Mammary epithelial cell (primary cell): ENCODE results near the gene PPIL4.

Experiments used
- EZH2 ChIP-seq: IDR thresholded peaks from 2 replicates; pipeline ENCODE4 v1.6.1; 2012; ENCODE audit warnings: low read length, inconsistent platforms, borderline replicate concordance
- TF ChIP-seq, protein P1 (sequence below), 2 donors: IDR thresholded peaks in 1 of 2; conservative IDR thresholded peaks in 1 of 2; 2 replicates each; pipeline ENCODE4 v1.5.1; 2011 to 2012; ENCODE audit warnings: inconsistent platforms in 2 of 2, low read length in 2 of 2, mild to moderate bottlenecking in 2 of 2, control low read depth in 1 of 2, low read depth in 1 of 2; ENCODE audit not compliant: insufficient read depth in 1 of 2; ENCODE audit errors: extremely low read depth in 1 of 2

GRCh38 chr6:149563203-149563927, 17.5 kb upstream of the PPIL4 start:
- TF ChIP-seq, protein P1, sequence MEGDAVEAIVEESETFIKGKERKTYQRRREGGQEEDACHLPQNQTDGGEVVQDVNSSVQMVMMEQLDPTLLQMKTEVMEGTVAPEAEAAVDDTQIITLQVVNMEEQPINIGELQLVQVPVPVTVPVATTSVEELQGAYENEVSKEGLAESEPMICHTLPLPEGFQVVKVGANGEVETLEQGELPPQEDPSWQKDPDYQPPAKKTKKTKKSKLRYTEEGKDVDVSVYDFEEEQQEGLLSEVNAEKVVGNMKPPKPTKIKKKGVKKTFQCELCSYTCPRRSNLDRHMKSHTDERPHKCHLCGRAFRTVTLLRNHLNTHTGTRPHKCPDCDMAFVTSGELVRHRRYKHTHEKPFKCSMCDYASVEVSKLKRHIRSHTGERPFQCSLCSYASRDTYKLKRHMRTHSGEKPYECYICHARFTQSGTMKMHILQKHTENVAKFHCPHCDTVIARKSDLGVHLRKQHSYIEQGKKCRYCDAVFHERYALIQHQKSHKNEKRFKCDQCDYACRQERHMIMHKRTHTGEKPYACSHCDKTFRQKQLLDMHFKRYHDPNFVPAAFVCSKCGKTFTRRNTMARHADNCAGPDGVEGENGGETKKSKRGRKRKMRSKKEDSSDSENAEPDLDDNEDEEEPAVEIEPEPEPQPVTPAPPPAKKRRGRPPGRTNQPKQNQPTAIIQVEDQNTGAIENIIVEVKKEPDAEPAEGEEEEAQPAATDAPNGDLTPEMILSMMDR (conservative IDR thresholded peaks at IDR 0.05 in 1 of 2, IDR thresholded peaks at IDR 0.05 in 1 of 2; ENCODE audit: extremely low read depth in 1 of 2, insufficient read depth in 1 of 2, low read depth in 1 of 2, low read length in 2 of 2), result no peak
- no peak for TF ChIP-seq EZH2
